ENCODE results near the gene OPA3.

- TF ChIP-seq CTCF (IDR thresholded peaks at IDR 0.05) (no peak), ZFX (IDR thresholded peaks at IDR 0.05; ENCODE audit: borderline replicate concordance) (no peak)
These were observed 42.4 kb downstream of the OPA3 start for GRCh38 chr19:45542234-45542668.

Data from 22Rv1 (cell line).